ENCODE data around the gene YY1AP1. TPM values are rescaled to one million over a fixed set of nuclear protein-coding genes. Genes with fewer than 3 reads are reported as not detected.
"Not testable (repeated sequence)": the region's sequence is repeated elsewhere in the genome, so short reads cannot be mapped to it uniquely, and the experiment has no call there.

Gene YY1AP1
- total RNA-seq, 1 experiment from 2014 or later, result 88.5 TPM

- Mint-ChIP-seq H3K27ac (ENCODE audit: low read depth, unreplicated experiment) (peak overlapping the region; percentile 80), H3K4me3 (ENCODE audit: unreplicated experiment) (no peak overlapping the region), H3K27me3 (ENCODE audit: insufficient read depth, unreplicated experiment) (no peaks in the 10 kb centered on the region), H3K4me1 (ENCODE audit: insufficient read depth, unreplicated experiment) (peaks cover 29% of the 10 kb centered on the region), H3K9me3 (ENCODE audit: unreplicated experiment) (peaks cover 12% of the 10 kb centered on the region), H3K36me3 (ENCODE audit: insufficient read depth, unreplicated experiment) (peaks cover 22% of the 10 kb centered on the region)
- no peak for TF ChIP-seq CTCF (IDR thresholded peaks at IDR 0.05; ENCODE audit: unreplicated experiment)
- peak; percentile 77 for DNase-seq (ENCODE audit: unreplicated experiment)
- ChIA-PET POLR2A (interaction anchor here (0.6 to 1.3 kb wide), 3 partner anchors 14 to 511 kb away, joined by 3 to 4 read pairs (median 4); no protein-coding TSS in a partner anchor), CTCF (interaction anchor here (0.6 to 1.0 kb wide), 6 partner anchors 45 to 471 kb away, joined by 3 to 5 read pairs (median 3); no protein-coding TSS in a partner anchor)
- BruUV-seq (replicated peaks), result no TSS peak
- intact Hi-C loops (cut with micrococcal nuclease), result loop anchor here (10.0 kb wide), 1 partner anchor 50 kb away; no protein-coding TSS in a partner anchor
Observed at GRCh38 chr1:155645034-155645598, 43.5 kb downstream of the YY1AP1 start.

- intact Hi-C loops (cut with micrococcal nuclease), result loop anchor here (10.0 kb wide), 1 partner anchor 48 kb away; no protein-coding TSS in a partner anchor
- Mint-ChIP-seq H3K27me3 (ENCODE audit: insufficient read depth, unreplicated experiment) (no peaks in the 10 kb centered on the region), H3K9me3 (ENCODE audit: unreplicated experiment) (peaks cover 18% of the 10 kb centered on the region), H3K4me3 (ENCODE audit: unreplicated experiment) (no peak overlapping the region), H3K27ac (ENCODE audit: low read depth, unreplicated experiment) (no peak overlapping the region), H3K4me1 (ENCODE audit: insufficient read depth, unreplicated experiment) (peaks cover 21% of the 10 kb centered on the region), H3K36me3 (ENCODE audit: insufficient read depth, unreplicated experiment) (peaks cover 14% of the 10 kb centered on the region)
- DNase-seq (ENCODE audit: unreplicated experiment), result no peak
- no peak for TF ChIP-seq CTCF (IDR thresholded peaks at IDR 0.05; ENCODE audit: unreplicated experiment)
- no TSS peak for BruUV-seq (replicated peaks)
- POLR2A ChIA-PET, result interaction anchor here (0.7 kb wide), 1 partner anchor 1211 kb away, joined by 3 read pairs; no protein-coding TSS in a partner anchor
- CTCF ChIA-PET, result no interaction called here
Observed at GRCh38 chr1:155643230-155643629, 45.3 kb downstream of the YY1AP1 start.

- POLR2A ChIA-PET, result interaction anchor here (0.7 to 1.4 kb wide), 2 partner anchors 9 to 1211 kb away, joined by 3 read pairs; no protein-coding TSS in a partner anchor
- BruUV-seq (replicated peaks); H3K27me3 Mint-ChIP-seq (ENCODE audit: insufficient read depth, unreplicated experiment); H3K27ac Mint-ChIP-seq (ENCODE audit: low read depth, unreplicated experiment); DNase-seq (ENCODE audit: unreplicated experiment); H3K4me3 Mint-ChIP-seq (ENCODE audit: unreplicated experiment); CTCF ChIA-PET: not testable (repeated sequence)
- H3K36me3 Mint-ChIP-seq (ENCODE audit: insufficient read depth, unreplicated experiment), result peaks cover 13% of the 10 kb centered on the region
- intact Hi-C loops (cut with micrococcal nuclease), result loop anchor here (10.0 kb wide), 1 partner anchor 48 kb away; no protein-coding TSS in a partner anchor
- H3K9me3 Mint-ChIP-seq (ENCODE audit: unreplicated experiment), result peaks cover 18% of the 10 kb centered on the region
- H3K4me1 Mint-ChIP-seq (ENCODE audit: insufficient read depth, unreplicated experiment), result peaks cover 19% of the 10 kb centered on the region
Observed at GRCh38 chr1:155642559-155643180, 45.9 kb downstream of the YY1AP1 start.

- peaks cover 9% of the 10 kb centered on the region for H3K36me3 Mint-ChIP-seq (ENCODE audit: insufficient read depth, unreplicated experiment)
- CTCF ChIA-PET, result interaction anchor here (0.9 kb wide), 1 partner anchor 9 kb away, joined by 3 read pairs; no protein-coding TSS in a partner anchor
- H3K4me3 Mint-ChIP-seq (ENCODE audit: unreplicated experiment), result no peak overlapping the region
Observed at GRCh38 chr1:155640367-155640766, 48.2 kb downstream of the YY1AP1 start.

More at GRCh38 chr1:155640367-155640766, 48.2 kb downstream of the YY1AP1 start:
- no TSS peak for BruUV-seq (replicated peaks)
- Mint-ChIP-seq H3K27me3 (ENCODE audit: insufficient read depth, unreplicated experiment) (no peaks in the 10 kb centered on the region), H3K9me3 (ENCODE audit: unreplicated experiment) (peaks cover 24% of the 10 kb centered on the region), H3K4me1 (ENCODE audit: insufficient read depth, unreplicated experiment) (peaks cover 8% of the 10 kb centered on the region), H3K27ac (ENCODE audit: low read depth, unreplicated experiment) (no peak overlapping the region)
- no peak for TF ChIP-seq CTCF (IDR thresholded peaks at IDR 0.05; ENCODE audit: unreplicated experiment)
- intact Hi-C loops (cut with micrococcal nuclease), result loop anchor here (10.0 kb wide), 1 partner anchor 46 kb away; no protein-coding TSS in a partner anchor
- POLR2A ChIA-PET, result no interaction called here
- DNase-seq (ENCODE audit: unreplicated experiment), result no peak
